Measurements from ENCODE around the gene PLCB4. TPM values are rescaled to one million over a fixed set of nuclear protein-coding genes. Genes with fewer than 3 reads are reported as not detected.

Gene PLCB4
- total RNA-seq = 2.1 and 3.1 TPM in 2 replicates

GRCh38 chr20:9068841-9069663 is at the start of gene PLCB4:
Gene PLCB4 (plus strand): TSS chr20:9069087. CDS start chr20:9307815, 238,728 bp downstream.

GRCh38 chr20:9514461-9515213 is 445.8 kb downstream of the PLCB4 start, which contains the start of gene LAMP5:
Gene LAMP5 (plus strand): TSS chr20:9514590. CDS start chr20:9514853, 263 bp downstream.

